ENCODE results near the gene MUC6.

MUC6 gene

DNA sequence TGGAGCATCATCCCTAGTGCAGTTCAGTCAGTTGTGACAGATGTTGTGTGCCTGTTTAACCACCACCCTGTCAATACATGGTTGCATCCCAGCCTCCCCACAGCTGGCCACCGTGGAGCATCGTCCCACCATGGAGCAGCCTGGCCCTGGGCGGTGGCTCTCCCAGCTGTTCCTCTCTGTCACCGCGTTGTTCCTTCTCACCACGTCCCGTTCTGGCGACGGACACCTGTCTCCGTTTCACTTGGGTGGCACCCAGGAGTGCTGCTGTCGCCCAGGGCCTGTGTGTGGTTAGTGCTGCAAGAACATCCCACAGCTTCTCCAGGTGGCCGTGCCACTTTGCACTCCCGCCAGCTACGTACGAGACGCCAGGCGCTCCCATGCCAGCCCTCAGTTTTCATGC lies 26.5 kb downstream of the MUC6 start:
- H3K4me3 ChIP-seq (ENCODE audit: control insufficient read depth in 1 of 7, extremely low read depth in 1 of 7, insufficient read depth in 4 of 7, low read depth in 2 of 7, low read length in 6 of 7) = no peak overlapping the region
- H3K9me3 ChIP-seq (ENCODE audit: control extremely low read depth in 1 of 5, control insufficient read depth in 4 of 5, insufficient read depth in 2 of 5, low read depth in 1 of 5, low read length in 4 of 5) = no peaks in the 10 kb centered on the region
- no peaks in the 10 kb centered on the region for H3K4me1 ChIP-seq (ENCODE audit: control extremely low read depth in 1 of 4, control insufficient read depth in 4 of 4, insufficient read depth in 4 of 4, low read length in 3 of 4)
- WGBS (ENCODE audit: insufficient coverage) = 98% methylated on average over 13 of the region's 17 CpGs
- DNase-seq = no peak
- H3K27me3 ChIP-seq (replicated peaks in 2 of 5; ENCODE audit: control insufficient read depth in 4 of 5, insufficient read depth in 5 of 5, low read length in 4 of 5) = no peaks in the 10 kb centered on the region
- CTCF ChIA-PET = no interaction called here
- H3K36me3 ChIP-seq (ENCODE audit: control insufficient read depth in 4 of 4, insufficient read depth in 4 of 4, low read length in 3 of 4) = peaks cover 2 to 68% (median 44%) of the 10 kb centered on the region in 4 experiments
- H3K27ac ChIP-seq (ENCODE audit: insufficient read depth in 1 of 2, low read depth in 1 of 2, low read length in 2 of 2, poor library complexity in 1 of 2, severe bottlenecking in 2 of 2) = no peak overlapping the region
- POLR2A ChIA-PET = no interaction called here

DNA sequence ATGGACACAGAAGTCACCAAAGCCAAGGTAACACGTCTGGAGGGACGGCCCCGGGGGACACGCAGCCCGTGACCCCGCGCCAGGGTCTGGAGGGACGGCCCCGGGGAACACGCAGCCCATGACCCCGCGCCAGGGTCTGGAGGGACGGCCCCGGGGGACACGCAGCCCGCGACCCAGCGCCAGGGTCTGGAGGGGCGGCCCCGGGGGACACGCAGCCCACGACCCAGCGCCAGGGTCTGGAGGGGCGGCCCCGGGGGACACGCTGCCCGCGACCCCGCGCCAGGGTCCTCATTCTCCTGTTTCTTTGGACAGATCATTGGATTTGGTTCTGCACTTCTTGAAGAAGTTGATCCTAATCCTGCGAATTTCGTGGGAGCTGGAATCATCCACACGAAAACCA lies 27.1 kb downstream of the MUC6 start:
- no peak overlapping the region for H3K4me3 ChIP-seq (ENCODE audit: control insufficient read depth in 1 of 7, extremely low read depth in 1 of 7, insufficient read depth in 4 of 7, low read depth in 2 of 7, low read length in 6 of 7)
- no peak for DNase-seq
- no peaks in the 10 kb centered on the region for H3K9me3 ChIP-seq (ENCODE audit: control extremely low read depth in 1 of 5, control insufficient read depth in 4 of 5, insufficient read depth in 2 of 5, low read depth in 1 of 5, low read length in 4 of 5)
- no peaks in the 10 kb centered on the region for H3K27me3 ChIP-seq (replicated peaks in 2 of 5; ENCODE audit: control insufficient read depth in 4 of 5, insufficient read depth in 5 of 5, low read length in 4 of 5)
- ChIA-PET POLR2A (interaction anchor here (0.6 kb wide), 1 partner anchor 95 kb away, joined by 3 read pairs; no protein-coding TSS in a partner anchor), CTCF (no interaction called here)
- H3K4me1 ChIP-seq (ENCODE audit: control extremely low read depth in 1 of 4, control insufficient read depth in 4 of 4, insufficient read depth in 4 of 4, low read length in 3 of 4) = no peaks in the 10 kb centered on the region
- WGBS (ENCODE audit: insufficient coverage) = 97% methylated on average over 33 of the region's 33 CpGs
- H3K27ac ChIP-seq (ENCODE audit: insufficient read depth in 1 of 2, low read depth in 1 of 2, low read length in 2 of 2, poor library complexity in 1 of 2, severe bottlenecking in 2 of 2) = no peak overlapping the region
- peaks cover 5 to 73% (median 49%) of the 10 kb centered on the region in 4 experiments for H3K36me3 ChIP-seq (ENCODE audit: control insufficient read depth in 4 of 4, insufficient read depth in 4 of 4, low read length in 3 of 4)

DNA sequence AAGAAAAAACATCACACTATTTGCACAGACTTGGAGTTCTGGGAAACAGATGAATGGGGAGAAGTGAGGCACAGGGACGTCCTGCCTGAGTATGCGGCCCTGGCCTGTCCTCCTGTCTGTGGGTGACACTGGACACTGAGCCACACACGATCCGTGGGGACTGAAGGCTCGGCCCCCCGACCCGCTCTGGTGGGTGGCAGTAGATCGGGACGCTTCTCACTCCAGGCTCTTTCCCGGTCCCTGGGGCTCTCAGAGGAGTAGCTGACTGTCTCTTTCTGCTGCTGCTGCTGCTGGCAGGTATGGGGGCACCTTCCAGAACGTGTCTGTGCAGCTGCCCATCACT lies 27.7 kb downstream of the MUC6 start:
- 94% methylated on average over 10 of the region's 11 CpGs for WGBS (ENCODE audit: insufficient coverage)
- CTCF ChIA-PET = no interaction called here
- peaks cover 5 to 73% (median 51%) of the 10 kb centered on the region in 4 experiments for H3K36me3 ChIP-seq (ENCODE audit: control insufficient read depth in 4 of 4, insufficient read depth in 4 of 4, low read length in 3 of 4)
- no peak overlapping the region for H3K4me3 ChIP-seq (ENCODE audit: control insufficient read depth in 1 of 7, extremely low read depth in 1 of 7, insufficient read depth in 4 of 7, low read depth in 2 of 7, low read length in 6 of 7)
- POLR2A ChIA-PET = interaction anchor here (0.6 kb wide), 1 partner anchor 96 kb away, joined by 3 read pairs; no protein-coding TSS in a partner anchor
- H3K9me3 ChIP-seq (ENCODE audit: control extremely low read depth in 1 of 5, control insufficient read depth in 4 of 5, insufficient read depth in 2 of 5, low read depth in 1 of 5, low read length in 4 of 5) = no peaks in the 10 kb centered on the region
- H3K4me1 ChIP-seq (ENCODE audit: control extremely low read depth in 1 of 4, control insufficient read depth in 4 of 4, insufficient read depth in 4 of 4, low read length in 3 of 4) = no peaks in the 10 kb centered on the region
- H3K27ac ChIP-seq (ENCODE audit: insufficient read depth in 1 of 2, low read depth in 1 of 2, low read length in 2 of 2, poor library complexity in 1 of 2, severe bottlenecking in 2 of 2) = no peak overlapping the region
- no peaks in the 10 kb centered on the region for H3K27me3 ChIP-seq (replicated peaks in 2 of 5; ENCODE audit: control insufficient read depth in 4 of 5, insufficient read depth in 5 of 5, low read length in 4 of 5)
- no peak for DNase-seq

DNA sequence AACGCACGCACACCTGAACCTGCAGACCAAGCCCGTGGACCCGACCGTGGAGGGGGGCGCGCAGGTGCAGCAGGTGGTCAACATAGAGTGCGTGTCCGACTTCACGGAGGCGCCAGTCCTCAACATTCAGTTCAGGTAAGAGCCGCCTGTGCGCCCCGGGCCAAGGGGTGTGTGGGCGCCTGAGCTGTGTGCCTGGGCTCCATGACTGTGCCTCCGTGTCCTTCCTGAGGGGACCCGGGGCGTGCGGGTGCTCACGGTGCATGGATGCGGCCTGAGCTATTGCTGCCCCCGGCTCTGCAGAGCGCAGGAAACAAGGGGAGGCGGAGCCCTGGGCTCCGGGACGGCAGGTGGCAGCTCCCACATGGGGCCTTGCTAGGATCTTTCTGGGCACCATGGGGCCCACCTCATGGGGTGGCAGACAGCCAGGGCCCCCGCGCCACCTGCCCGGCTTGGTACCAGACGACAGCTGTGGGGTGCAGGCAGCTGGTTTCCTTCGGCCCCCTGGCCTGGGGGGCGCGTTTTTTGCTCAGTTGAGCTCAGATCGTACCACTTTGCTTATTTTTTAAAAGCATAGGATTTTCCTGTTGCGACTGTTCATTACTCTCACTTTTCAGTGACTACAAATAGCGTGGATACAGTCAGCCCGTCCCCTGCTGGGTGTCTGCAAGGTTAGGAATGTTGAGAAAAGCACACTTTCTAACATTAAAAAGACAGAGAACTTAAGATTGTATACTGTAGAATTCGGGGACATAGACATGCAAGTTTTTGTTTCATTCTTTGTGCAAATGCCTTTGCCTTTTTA lies 28.3 kb downstream of the MUC6 start:
- no peak for DNase-seq
- H3K36me3 ChIP-seq (ENCODE audit: control insufficient read depth in 4 of 4, insufficient read depth in 4 of 4, low read length in 3 of 4) = peaks cover 7 to 74% (median 53%) of the 10 kb centered on the region in 4 experiments
- no peak overlapping the region for H3K27ac ChIP-seq (ENCODE audit: insufficient read depth in 1 of 2, low read depth in 1 of 2, low read length in 2 of 2, poor library complexity in 1 of 2, severe bottlenecking in 2 of 2)
- H3K27me3 ChIP-seq (replicated peaks in 2 of 5; ENCODE audit: control insufficient read depth in 4 of 5, insufficient read depth in 5 of 5, low read length in 4 of 5) = no peaks in the 10 kb centered on the region
- no peak overlapping the region for H3K4me3 ChIP-seq (ENCODE audit: control insufficient read depth in 1 of 7, extremely low read depth in 1 of 7, insufficient read depth in 4 of 7, low read depth in 2 of 7, low read length in 6 of 7)
- no peaks in the 10 kb centered on the region for H3K4me1 ChIP-seq (ENCODE audit: control extremely low read depth in 1 of 4, control insufficient read depth in 4 of 4, insufficient read depth in 4 of 4, low read length in 3 of 4)
- ChIA-PET CTCF (interaction anchor here (1.2 kb wide), 1 partner anchor 9 kb away, joined by 3 read pairs; no protein-coding TSS in a partner anchor), POLR2A (no interaction called here)
- 96% methylated on average over 34 of the region's 38 CpGs for WGBS (ENCODE audit: insufficient coverage)
- no peaks in the 10 kb centered on the region for H3K9me3 ChIP-seq (ENCODE audit: control extremely low read depth in 1 of 5, control insufficient read depth in 4 of 5, insufficient read depth in 2 of 5, low read depth in 1 of 5, low read length in 4 of 5)

DNA sequence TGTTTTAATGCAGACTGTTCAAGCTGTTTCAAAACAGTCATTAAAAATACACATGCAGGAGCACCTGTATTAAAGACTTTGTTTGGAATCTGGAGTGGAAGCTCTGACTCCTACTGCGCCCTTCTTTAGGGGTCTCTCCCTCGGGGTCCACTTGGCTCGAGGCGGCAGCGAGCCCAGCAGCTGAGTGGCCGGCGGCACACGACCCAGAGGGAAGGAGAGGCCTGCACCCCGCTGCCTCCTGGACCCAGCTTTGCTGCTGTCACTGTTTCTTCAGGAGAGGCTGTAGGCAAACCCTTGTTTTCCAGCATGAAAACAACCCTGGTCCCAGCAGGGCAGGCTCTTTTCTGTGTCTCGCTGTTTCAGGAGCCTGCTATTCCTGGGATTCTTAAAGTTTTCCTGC lies 29.2 kb downstream of the MUC6 start:
- ChIA-PET POLR2A (no interaction called here), CTCF (interaction anchor here (1.2 kb wide), 1 partner anchor 8 kb away, joined by 3 read pairs; no protein-coding TSS in a partner anchor)
- peaks cover 9 to 80% (median 57%) of the 10 kb centered on the region in 4 experiments for H3K36me3 ChIP-seq (ENCODE audit: control insufficient read depth in 4 of 4, insufficient read depth in 4 of 4, low read length in 3 of 4)

DNA sequence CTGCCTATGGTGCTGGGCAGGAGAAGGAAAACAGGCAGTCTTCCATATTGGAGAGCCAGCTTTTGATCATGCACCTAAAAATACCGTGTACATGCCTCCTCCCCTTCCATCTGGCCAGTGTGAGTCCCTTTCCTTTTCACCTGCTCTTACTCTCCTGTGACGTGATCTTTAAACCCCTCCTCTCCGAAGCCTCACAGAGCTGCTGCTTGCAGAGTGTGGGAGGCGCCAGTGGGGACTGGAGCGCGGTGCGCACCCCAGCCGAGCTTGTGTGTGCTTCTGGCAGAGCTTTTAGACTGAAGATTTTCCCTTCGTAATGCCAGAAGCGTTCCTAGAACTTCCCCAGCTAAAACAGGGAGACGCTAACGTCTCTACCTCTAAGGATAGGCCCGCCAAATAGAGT lies 29.8 kb downstream of the MUC6 start:
- Histone ChIP-seq H3K4me1 (ENCODE audit: control extremely low read depth in 1 of 4, control insufficient read depth in 4 of 4, insufficient read depth in 4 of 4, low read length in 3 of 4) (no peaks in the 10 kb centered on the region), H3K36me3 (ENCODE audit: control insufficient read depth in 4 of 4, insufficient read depth in 4 of 4, low read length in 3 of 4) (peaks cover 11 to 82% (median 57%) of the 10 kb centered on the region in 4 experiments), H3K27me3 (replicated peaks in 2 of 5; ENCODE audit: control insufficient read depth in 4 of 5, insufficient read depth in 5 of 5, low read length in 4 of 5) (no peaks in the 10 kb centered on the region), H3K9me3 (ENCODE audit: control extremely low read depth in 1 of 5, control insufficient read depth in 4 of 5, insufficient read depth in 2 of 5, low read depth in 1 of 5, low read length in 4 of 5) (no peaks in the 10 kb centered on the region), H3K4me3 (ENCODE audit: control insufficient read depth in 1 of 7, extremely low read depth in 1 of 7, insufficient read depth in 4 of 7, low read depth in 2 of 7, low read length in 6 of 7) (no peak overlapping the region), H3K27ac (ENCODE audit: insufficient read depth in 1 of 2, low read depth in 1 of 2, low read length in 2 of 2, poor library complexity in 1 of 2, severe bottlenecking in 2 of 2) (no peak overlapping the region)
- CTCF ChIA-PET = no interaction called here
- WGBS (ENCODE audit: insufficient coverage) = 96% methylated on average over 13 of the region's 13 CpGs
- DNase-seq = no peak
- POLR2A ChIA-PET = no interaction called here

More for the DNA sequence above, 29.2 kb downstream of the MUC6 start:
- Histone ChIP-seq H3K4me1 (ENCODE audit: control extremely low read depth in 1 of 4, control insufficient read depth in 4 of 4, insufficient read depth in 4 of 4, low read length in 3 of 4) (no peaks in the 10 kb centered on the region), H3K9me3 (ENCODE audit: control extremely low read depth in 1 of 5, control insufficient read depth in 4 of 5, insufficient read depth in 2 of 5, low read depth in 1 of 5, low read length in 4 of 5) (no peaks in the 10 kb centered on the region), H3K27ac (ENCODE audit: insufficient read depth in 1 of 2, low read depth in 1 of 2, low read length in 2 of 2, poor library complexity in 1 of 2, severe bottlenecking in 2 of 2) (no peak overlapping the region), H3K27me3 (replicated peaks in 2 of 5; ENCODE audit: control insufficient read depth in 4 of 5, insufficient read depth in 5 of 5, low read length in 4 of 5) (no peaks in the 10 kb centered on the region), H3K4me3 (ENCODE audit: control insufficient read depth in 1 of 7, extremely low read depth in 1 of 7, insufficient read depth in 4 of 7, low read depth in 2 of 7, low read length in 6 of 7) (no peak overlapping the region)
- 97% methylated on average over 10 of the region's 10 CpGs for WGBS (ENCODE audit: insufficient coverage)
- DNase-seq = no peak

DNA sequence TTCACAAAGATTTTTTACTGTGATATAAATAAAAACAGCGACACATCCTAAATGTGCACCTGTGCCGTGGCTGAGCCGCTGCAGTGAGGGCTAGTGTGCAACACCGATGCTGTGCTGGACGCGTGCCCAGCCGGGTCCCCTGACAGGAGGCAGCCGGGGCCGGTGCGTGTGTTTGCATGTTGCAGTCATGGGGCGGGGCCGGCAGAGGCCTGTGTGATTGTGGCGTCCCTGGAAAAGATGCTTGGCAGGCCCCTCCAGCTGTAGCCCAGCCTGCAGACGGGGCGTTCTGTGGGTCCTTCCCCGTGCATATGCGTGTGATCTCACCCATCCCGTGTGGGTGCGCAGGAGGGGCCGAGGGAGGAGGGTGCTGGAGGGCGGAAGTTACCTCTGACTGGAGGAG lies 30.6 kb downstream of the MUC6 start:
- H3K4me3 ChIP-seq (ENCODE audit: control insufficient read depth in 1 of 7, extremely low read depth in 1 of 7, insufficient read depth in 4 of 7, low read depth in 2 of 7, low read length in 6 of 7) = no peak overlapping the region
- H3K27me3 ChIP-seq (replicated peaks in 2 of 5; ENCODE audit: control insufficient read depth in 4 of 5, insufficient read depth in 5 of 5, low read length in 4 of 5) = no peaks in the 10 kb centered on the region
- 96% methylated on average over 17 of the region's 21 CpGs for WGBS (ENCODE audit: insufficient coverage)
- DNase-seq = no peak
- H3K27ac ChIP-seq (ENCODE audit: insufficient read depth in 1 of 2, low read depth in 1 of 2, low read length in 2 of 2, poor library complexity in 1 of 2, severe bottlenecking in 2 of 2) = no peak overlapping the region
- no peaks in the 10 kb centered on the region for H3K9me3 ChIP-seq (ENCODE audit: control extremely low read depth in 1 of 5, control insufficient read depth in 4 of 5, insufficient read depth in 2 of 5, low read depth in 1 of 5, low read length in 4 of 5)
- peaks cover 11 to 82% (median 56%) of the 10 kb centered on the region in 4 experiments for H3K36me3 ChIP-seq (ENCODE audit: control insufficient read depth in 4 of 4, insufficient read depth in 4 of 4, low read length in 3 of 4)
- POLR2A ChIA-PET = no interaction called here
- CTCF ChIA-PET = no interaction called here
- no peaks in the 10 kb centered on the region for H3K4me1 ChIP-seq (ENCODE audit: control extremely low read depth in 1 of 4, control insufficient read depth in 4 of 4, insufficient read depth in 4 of 4, low read length in 3 of 4)

Measured in common myeloid progenitor, CD34-positive (primary cell).